Measurements from ENCODE around the gene EPS8L2.

DNA sequence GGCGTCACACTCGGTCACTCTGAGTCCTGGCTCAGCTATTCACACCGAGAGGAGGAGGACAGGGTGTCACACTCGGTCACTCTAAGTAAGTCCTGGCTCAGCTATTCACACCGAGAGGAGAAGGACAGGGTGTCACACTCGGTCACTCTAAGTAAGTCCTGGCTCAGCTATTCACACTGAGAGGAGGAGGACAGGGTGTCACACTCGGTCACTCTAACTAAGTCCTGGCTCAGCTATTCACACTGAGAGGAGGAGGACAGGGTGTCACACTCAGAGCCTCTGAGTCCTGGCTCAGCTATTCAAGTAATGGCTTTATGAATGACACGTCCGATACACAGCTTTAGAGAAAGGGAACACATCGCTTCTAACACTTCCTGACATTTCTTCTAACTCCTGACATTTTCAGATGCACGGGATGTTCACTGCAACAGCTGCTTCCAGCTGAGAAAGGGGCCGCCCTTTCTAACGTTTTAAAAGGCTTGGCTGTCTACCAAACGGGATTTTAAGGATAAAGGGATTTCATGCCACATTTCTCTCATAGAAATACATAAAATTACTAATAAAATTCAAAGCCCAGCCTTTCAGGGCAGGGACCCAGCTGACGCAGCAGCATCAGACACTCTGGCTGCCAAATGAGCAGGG, 40.8 kb upstream of the EPS8L2 start:
- TF ChIP-seq ZNF274 (IDR thresholded peaks at IDR 0.05; ENCODE audit: low read depth, low read length) (no peak), SUZ12 (IDR thresholded peaks at IDR 0.05; ENCODE audit: extremely low read depth, insufficient read depth, insufficient read length) (no peak), YY1 (IDR thresholded peaks at IDR 0.05; ENCODE audit: insufficient read depth, insufficient read length) (no peak)

Measured in NT2/D1 (cell line).